ENCODE data around the gene DOCK11. TPM values are rescaled to one million over a fixed set of nuclear protein-coding genes. Genes with fewer than 3 reads are reported as not detected.
A peak's percentile ranks its signal among the peaks of the same experiment; 100 is the strongest.
"Not testable (repeated sequence)": the region's sequence is repeated elsewhere in the genome, so short reads cannot be mapped to it uniquely, and the experiment has no call there.

DOCK11 gene
- total RNA-seq, 4 donors from 2014 or later: 61.9 to 139 (median 80.1) TPM

DNA sequence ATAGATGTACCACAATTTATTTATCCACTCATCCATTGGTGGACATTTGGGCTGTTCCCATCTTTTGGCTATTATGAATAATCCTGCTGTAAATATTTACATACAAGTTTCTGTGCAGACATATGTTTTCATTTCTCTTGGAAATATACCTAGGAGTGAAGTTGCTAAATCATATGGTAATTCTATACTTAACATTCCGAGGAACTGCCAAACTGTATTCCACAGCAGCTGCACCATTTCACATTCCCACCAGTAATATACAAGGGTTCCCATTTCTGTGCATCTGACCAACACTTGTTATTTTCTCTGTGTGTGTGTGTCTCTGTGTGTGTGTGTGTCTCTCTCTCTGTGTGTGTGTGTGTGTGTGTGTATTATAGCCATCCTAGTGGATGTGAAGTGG, 15.4 kb upstream of the DOCK11 start:
- no peaks in the 10 kb centered on the region for H3K4me1 ChIP-seq
- WGBS, 2 donors (ENCODE audit: low coverage in 1 of 2): 38 to 57% methylated on average over 1 of the region's 1 CpG
- H3K27ac ChIP-seq: no peak overlapping the region
- H3K36me3 ChIP-seq: no peaks in the 10 kb centered on the region
- TF ChIP-seq, protein P1, sequence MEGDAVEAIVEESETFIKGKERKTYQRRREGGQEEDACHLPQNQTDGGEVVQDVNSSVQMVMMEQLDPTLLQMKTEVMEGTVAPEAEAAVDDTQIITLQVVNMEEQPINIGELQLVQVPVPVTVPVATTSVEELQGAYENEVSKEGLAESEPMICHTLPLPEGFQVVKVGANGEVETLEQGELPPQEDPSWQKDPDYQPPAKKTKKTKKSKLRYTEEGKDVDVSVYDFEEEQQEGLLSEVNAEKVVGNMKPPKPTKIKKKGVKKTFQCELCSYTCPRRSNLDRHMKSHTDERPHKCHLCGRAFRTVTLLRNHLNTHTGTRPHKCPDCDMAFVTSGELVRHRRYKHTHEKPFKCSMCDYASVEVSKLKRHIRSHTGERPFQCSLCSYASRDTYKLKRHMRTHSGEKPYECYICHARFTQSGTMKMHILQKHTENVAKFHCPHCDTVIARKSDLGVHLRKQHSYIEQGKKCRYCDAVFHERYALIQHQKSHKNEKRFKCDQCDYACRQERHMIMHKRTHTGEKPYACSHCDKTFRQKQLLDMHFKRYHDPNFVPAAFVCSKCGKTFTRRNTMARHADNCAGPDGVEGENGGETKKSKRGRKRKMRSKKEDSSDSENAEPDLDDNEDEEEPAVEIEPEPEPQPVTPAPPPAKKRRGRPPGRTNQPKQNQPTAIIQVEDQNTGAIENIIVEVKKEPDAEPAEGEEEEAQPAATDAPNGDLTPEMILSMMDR (IDR thresholded peaks at IDR 0.05): no peak
- TF ChIP-seq EP300 (IDR thresholded peaks at IDR 0.05) (no peak), POLR2AphosphoS5 (IDR thresholded peaks at IDR 0.05) (no peak), POLR2A (IDR thresholded peaks at IDR 0.05) (no peak)
- no peak overlapping the region for H3K4me3 ChIP-seq
- no peaks in the 10 kb centered on the region for H3K27me3 ChIP-seq
- no peaks in the 10 kb centered on the region for H3K9me3 ChIP-seq
- no peak for ATAC-seq

DNA sequence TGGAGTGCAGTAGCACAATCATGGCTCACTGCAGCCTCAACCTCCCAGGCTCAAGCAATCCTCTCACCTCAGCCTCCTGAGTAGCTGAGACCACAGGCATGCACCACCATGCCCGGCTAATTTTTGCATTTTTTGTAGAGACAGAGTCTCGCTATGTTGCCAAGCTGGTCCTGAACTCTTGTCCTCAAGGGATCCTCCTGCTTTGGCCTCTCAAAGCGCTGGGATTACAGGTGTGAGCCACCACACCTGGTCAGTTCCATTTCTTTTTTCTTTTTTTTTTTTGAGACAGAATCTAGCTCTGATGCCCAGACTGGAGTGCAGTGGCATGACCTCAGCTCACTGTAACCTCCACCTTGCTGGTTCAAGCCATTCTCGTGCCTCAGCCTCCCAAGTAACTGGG, 13.2 kb upstream of the DOCK11 start:
- ATAC-seq, H3K36me3 ChIP-seq, H3K4me3 ChIP-seq, H3K27ac ChIP-seq, H3K9me3 ChIP-seq, H3K4me1 ChIP-seq, H3K27me3 ChIP-seq: not testable (repeated sequence)
- 60 to 96% methylated on average over 1 to 4 of the region's 4 CpGs for WGBS, 2 donors (ENCODE audit: low coverage in 1 of 2)

DNA sequence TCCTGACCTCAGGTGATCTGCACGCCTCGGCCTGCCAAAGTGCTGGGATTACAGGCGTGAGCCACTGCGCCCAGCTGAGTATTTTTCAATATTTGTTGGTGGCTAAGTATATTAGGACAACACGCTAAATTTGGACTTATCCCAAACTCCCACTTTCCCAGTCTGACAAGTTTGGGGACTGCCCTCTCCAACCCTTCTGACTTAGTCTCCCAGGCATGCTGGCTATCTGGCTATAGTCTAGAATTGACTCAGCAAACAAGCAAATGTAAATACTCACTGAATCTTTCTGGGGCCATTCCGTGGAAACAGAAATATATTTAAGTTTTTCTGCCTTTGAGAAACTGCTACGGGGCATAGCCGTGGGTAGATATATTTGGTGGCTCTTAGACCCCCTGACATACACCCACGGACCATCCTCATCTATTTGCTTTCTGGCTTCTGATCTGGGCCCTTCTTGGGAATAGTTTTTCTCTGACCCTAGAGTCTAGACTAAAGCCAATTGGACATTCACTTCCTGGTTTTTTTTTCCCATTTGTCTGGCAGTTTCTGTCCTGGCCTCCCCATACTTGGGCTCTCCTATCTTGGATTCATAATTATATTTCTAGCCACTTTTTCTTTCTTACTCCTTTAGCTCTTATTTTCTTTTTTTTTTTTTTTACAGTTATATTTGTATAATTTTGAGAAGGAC, 11.3 kb upstream of the DOCK11 start:
- H3K9me3 ChIP-seq: no peaks in the 10 kb centered on the region
- no peak overlapping the region for H3K4me3 ChIP-seq
- TF ChIP-seq EP300 (IDR thresholded peaks at IDR 0.05) (no peak), POLR2AphosphoS5 (IDR thresholded peaks at IDR 0.05) (no peak)
- TF ChIP-seq, protein P1 (IDR thresholded peaks at IDR 0.05): no peak
- no peaks in the 10 kb centered on the region for H3K27me3 ChIP-seq
- H3K4me1 ChIP-seq: no peaks in the 10 kb centered on the region
- no peaks in the 10 kb centered on the region for H3K36me3 ChIP-seq
- no peak overlapping the region for H3K27ac ChIP-seq
- no peak for ATAC-seq
- WGBS, 2 donors (ENCODE audit: low coverage in 1 of 2): 87 to 90% methylated on average over 3 to 4 of the region's 9 CpGs

DNA sequence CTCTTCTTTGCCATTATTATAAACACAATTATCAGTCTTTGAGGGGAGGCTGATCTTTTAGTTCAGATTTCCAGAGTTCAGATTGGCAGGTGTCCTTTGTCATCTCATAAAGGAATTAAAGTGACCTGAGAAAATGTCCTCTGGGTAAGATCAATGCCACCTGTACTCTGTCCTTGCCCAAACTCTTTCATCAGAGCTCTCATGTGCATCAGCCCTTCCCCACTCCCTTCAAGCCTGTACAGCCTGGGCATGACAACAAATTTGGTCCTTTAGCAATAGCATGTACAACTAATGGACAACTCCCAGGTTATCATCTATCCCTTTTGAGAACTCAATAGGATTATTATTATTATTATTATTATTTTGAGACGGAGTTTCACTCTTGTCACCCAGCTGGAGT, 8.9 kb upstream of the DOCK11 start:
- not testable (repeated sequence) for ATAC-seq, H3K36me3 ChIP-seq, H3K4me3 ChIP-seq, H3K27me3 ChIP-seq, H3K4me1 ChIP-seq, H3K9me3 ChIP-seq, H3K27ac ChIP-seq
- 80% methylated on average over 1 of the region's 1 CpG; no CpG with 5 or more reads in 1 of the 2 donors for WGBS, 2 donors (ENCODE audit: low coverage in 1 of 2)

DNA sequence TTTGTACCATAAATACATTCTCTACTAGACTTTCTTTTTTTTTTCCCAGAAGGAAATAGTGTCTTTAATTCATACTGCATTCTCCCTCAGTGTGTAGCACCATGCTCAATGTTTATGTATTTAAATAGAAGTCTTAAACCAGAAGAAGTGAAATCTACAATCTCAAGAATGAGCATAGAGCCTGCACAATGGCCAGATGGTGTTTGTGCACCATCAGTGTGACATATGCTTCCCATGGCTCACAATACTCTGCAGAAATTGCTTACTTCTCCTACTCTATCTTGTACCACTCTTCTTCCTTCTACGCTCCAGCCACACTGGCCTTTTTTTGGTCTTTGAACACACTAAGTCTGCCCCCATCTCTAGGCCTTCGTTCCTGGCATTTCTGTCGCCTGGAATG, 2.6 kb upstream of the DOCK11 start:
- Histone ChIP-seq H3K27ac (no peak overlapping the region), H3K4me1 (peaks cover 0 to 12% (median 0%) of the 10 kb centered on the region in 3 donors), H3K9me3 (no peaks in the 10 kb centered on the region), H3K4me3 (no peak overlapping the region), H3K36me3 (no peaks in the 10 kb centered on the region), H3K27me3 (no peaks in the 10 kb centered on the region)
- ATAC-seq: no peak
- 65 to 100% methylated on average over 1 to 2 of the region's 3 CpGs for WGBS, 2 donors (ENCODE audit: low coverage in 1 of 2)
- TF ChIP-seq, protein P1 (IDR thresholded peaks at IDR 0.05): no peak
- TF ChIP-seq EP300 (IDR thresholded peaks at IDR 0.05) (no peak), POLR2AphosphoS5 (IDR thresholded peaks at IDR 0.05) (no peak), POLR2A (IDR thresholded peaks at IDR 0.05) (no peak)

DNA sequence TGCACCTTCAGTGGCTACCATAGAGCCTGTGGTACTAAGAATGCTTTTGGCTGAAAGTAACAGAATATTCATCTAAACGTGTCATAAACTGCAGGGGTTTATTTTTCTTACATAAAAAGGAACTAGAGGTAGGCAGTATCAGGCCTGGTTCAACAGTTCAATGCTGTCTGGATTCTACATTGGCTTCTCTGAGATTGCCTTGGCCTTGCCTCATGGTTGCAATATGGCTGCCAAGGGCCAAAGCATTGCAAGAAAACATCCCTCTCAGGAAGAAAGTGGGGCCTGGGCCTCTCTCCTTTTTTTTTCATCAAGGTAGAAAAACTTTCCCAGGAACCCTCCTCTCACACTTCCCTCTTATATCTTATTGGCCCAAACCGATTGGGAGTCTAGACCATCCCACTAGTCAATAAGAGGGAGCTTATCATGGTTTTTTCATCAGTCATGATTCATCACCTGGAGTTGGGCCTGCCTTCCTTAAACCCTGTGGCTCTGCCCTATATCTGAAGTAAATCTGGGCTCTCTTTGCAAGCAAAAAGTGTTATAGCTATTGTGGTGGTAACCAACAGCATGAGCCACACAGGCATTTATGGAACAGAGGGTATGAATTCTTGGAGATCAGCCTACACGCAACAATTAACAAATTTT, 1.8 kb upstream of the DOCK11 start:
- Histone ChIP-seq H3K4me1 (peaks cover 0 to 20% (median 0%) of the 10 kb centered on the region in 3 donors), H3K36me3 (no peaks in the 10 kb centered on the region), H3K9me3 (no peaks in the 10 kb centered on the region), H3K27ac (peak overlapping the region in 2 of 4 donors; percentile 92 to 96), H3K27me3 (no peaks in the 10 kb centered on the region), H3K4me3 (no peak overlapping the region)
- WGBS, 2 donors (ENCODE audit: low coverage in 1 of 2): 55 to 77% methylated on average over 2 of the region's 3 CpGs
- ATAC-seq: no peak
- no peak for TF ChIP-seq POLR2A (IDR thresholded peaks at IDR 0.05)
